ENCODE results near the gene MIAT. TPM values are rescaled to one million over a fixed set of nuclear protein-coding genes. Genes with fewer than 3 reads are reported as not detected.
A peak's percentile ranks its signal among the peaks of the same experiment; 100 is the strongest.

Gene MIAT
- total RNA-seq (2011; cell fraction: chromatin; rRNA removed; ENCODE audit: low replicate concordance), result 3.3 and 4.4 TPM in 2 replicates
- total RNA-seq (2011; cell fraction: nucleolus; rRNA removed), result 2.5 TPM in 2 replicates
- 4.2 and 6.1 TPM in 2 replicates for total RNA-seq (2011; cell fraction: nucleoplasm; rRNA removed)
- total RNA-seq (2014; rRNA removed) (0.24 and 0.32 TPM in 2 replicates), total RNA-seq (2014; rRNA removed; fragmentation: Illumina TruSeq; extraction: Trizol) (0.35 and 0.58 TPM in 2 replicates), total RNA-seq (2015; rRNA removed; fragmentation: Illumina TruSeq; extraction: Trizol) (0.30 and 0.58 TPM in 2 replicates), total RNA-seq (2021) (0.63 and 0.93 TPM in 2 replicates), polyA plus RNA-seq (2011; rRNA removed) (0.55 and 0.63 TPM in 2 replicates), polyA plus RNA-seq (2014; fragmentation: Illumina TruSeq; extraction: Trizol) (0.19 and 0.39 TPM in 2 replicates), polyA plus RNA-seq (2014; fragmentation: Nextera tagmentation; extraction: Ambion mirVana) (under 1 TPM; 0.03 to 0.04 TPM), polyA plus RNA-seq (2014; rRNA removed) (0.34 and 0.61 TPM in 2 replicates), polyA minus RNA-seq (2011; rRNA and poly(A)+ RNA removed) (0.95 and 1.1 TPM in 2 replicates), Bru-seq, nascent RNA (percentile 52 among the genes with signal in this experiment), BruChase-seq, experiment 1, labeled RNA remaining after a 2-hour chase (percentile 46 among the genes with signal in this experiment), BruChase-seq, experiment 2, labeled RNA remaining after a 6-hour chase (percentile 41 among the genes with signal in this experiment)
- polyA plus RNA-seq (2011; cell fraction: cytosol; rRNA removed), result 0.21 and 0.40 TPM in 2 replicates
- 2.2 and 2.7 TPM in 2 replicates for polyA plus RNA-seq (2011; cell fraction: nucleus; rRNA removed)
- 0.68 and 0.78 TPM in 2 replicates for polyA plus RNA-seq (2012)
- not detected in 2 replicates for polyA minus RNA-seq (2011; cell fraction: cytosol; rRNA and poly(A)+ RNA removed)
- polyA minus RNA-seq (2011; cell fraction: nucleus; rRNA and poly(A)+ RNA removed), result 1.6 TPM in 2 replicates
- long read RNA-seq, experiment 1, partial matches to known transcripts, result 0 of 1 reads
- long read RNA-seq, experiment 1, other reads (novel, unspliced or antisense), result 1 of 1 reads
- long read RNA-seq, experiment 2, result 0 reads
- long read RNA-seq, experiment 3, result 0 reads

- H3K9me3 ChIP-seq (replicated peaks; ENCODE audit: control insufficient read depth, insufficient read depth, low read depth, low read length), result no peaks in the 10 kb centered on the region
- H3K27ac ChIP-seq (ENCODE audit: extremely low read depth, low read depth, low read length), result no peak within 1 kb of the TSS
- in situ Hi-C loops (cut with MboI), result no loop called here
- no peaks in the 10 kb centered on the region; a peak in 1 of 5 replicates for H3K27me3 ChIP-seq (ENCODE audit: control insufficient read depth in 2 of 2, insufficient read depth in 2 of 2, low read length in 2 of 2)
- ATAC-seq, result peak; percentile 35
- peaks cover 13 to 22% of the 10 kb centered on the region in 2 experiments; a peak in 4 of 5 replicates for H3K4me1 ChIP-seq (replicated peaks in 1 of 2; ENCODE audit: control insufficient read depth in 2 of 2, insufficient read depth in 2 of 2, low read length in 2 of 2)
- 26% methylated on average over 41 of the region's 62 CpGs for WGBS (ENCODE audit: insufficient coverage, low coverage, missing lambda C conversion rate)
- H3K36me3 ChIP-seq (ENCODE audit: control insufficient read depth, insufficient read depth, low read length), result no peaks in the 10 kb centered on the region
- peak within 1 kb of the TSS; percentile 17 to 58; a peak in 2 of 4 replicates for H3K9ac ChIP-seq (ENCODE audit: insufficient read depth in 1 of 2, low read depth in 2 of 2, low read length in 2 of 2)
- DNase-seq (ENCODE audit: extremely low read depth in 1 of 4, low spot score in 3 of 4), result peak; percentile 26 to 51 (median 44)
- H2AFZ ChIP-seq (ENCODE audit: low read depth, low read length), result peak within 1 kb of the TSS; percentile 64
- POLR2A ChIA-PET, result interaction anchor here (0.6 kb wide), 1 partner anchor 14 kb away, joined by 3 read pairs; no protein-coding TSS in a partner anchor
- H4K20me1 ChIP-seq (replicated peaks; ENCODE audit: control insufficient read depth, insufficient read depth, low read length), result no peaks in the 10 kb centered on the region
- H3K4me3 ChIP-seq, result peak within 1 kb of the TSS; percentile 30
- no peaks in the 10 kb centered on the region for H3K79me2 ChIP-seq (ENCODE audit: control insufficient read depth, insufficient read depth, low read length)
- no peak for FAIRE-seq
- CTCF ChIA-PET (ENCODE audit: low intra/inter-chr PET ratio), result no interaction called here
- BruUV-seq (replicated peaks), result no TSS peak
- no peaks in the 10 kb centered on the region for H3K9me1 ChIP-seq (ENCODE audit: control insufficient read depth, insufficient read depth, low read length)
- intact Hi-C loops (cut with micrococcal nuclease), result no loop called here
- peak within 1 kb of the TSS; percentile 68 for H3K4me2 ChIP-seq (ENCODE audit: insufficient read depth, low read length)
- TF ChIP-seq ELF1 (tag; IDR thresholded peaks at IDR 0.05), result no peak
- peak; percentile 98 for TF ChIP-seq NFIC (IDR thresholded peaks at IDR 0.05)
- TF ChIP-seq CC2D1A (IDR thresholded peaks at IDR 0.05), result no peak
- no peak for TF ChIP-seq ZNF589 (CRISPR knock-in tag; IDR thresholded peaks at IDR 0.05; ENCODE audit: low read depth)
- no peak for TF ChIP-seq ZNF408 (CRISPR knock-in tag; IDR thresholded peaks at IDR 0.05; ENCODE audit: low read depth)
- no peak for TF ChIP-seq AFF4 (CRISPR knock-in tag; IDR thresholded peaks at IDR 0.05)
- no peak for TF ChIP-seq ZNF277 (CRISPR knock-in tag; IDR thresholded peaks at IDR 0.05; ENCODE audit: borderline replicate concordance)
- TF ChIP-seq ZNF551 (CRISPR knock-in tag; IDR thresholded peaks at IDR 0.05), result no peak
- TF ChIP-seq VEZF1 (CRISPR knock-in tag; IDR thresholded peaks at IDR 0.05), result no peak; the same call in 1 of the 2 replicates
Measured at GRCh38 chr22:26656891-26657851, at the start of gene MIAT. Gene MIAT, plus strand, starts transcription at chr22:26657588.
